SK-N-MC (cell line): ENCODE measurements around the gene EAPP.
"Not testable (repeated sequence)": the region's sequence is repeated elsewhere in the genome, so short reads cannot be mapped to it uniquely, and the experiment has no call there.

Experiments
- EZH2 ChIP-seq: fragments of 200-600 bp; sonication (generic); IDR thresholded peaks from one replicate; pipeline ENCODE4 v1.6.1; 2017; ENCODE audit warnings: antibody characterized with exemption
- FOXP2 ChIP-seq: optimal IDR thresholded peaks from 2 replicates; pipeline ENCODE3; 2011; ENCODE audit warnings: mild to moderate bottlenecking, moderate library complexity; ENCODE audit not compliant: insufficient read depth; ENCODE audit errors: extremely low read length, control extremely low read depth
- POLR2AphosphoS5 ChIP-seq: IDR thresholded peaks from 2 replicates; pipeline ENCODE4 v1.6.1; 2012; ENCODE audit warnings: mild to moderate bottlenecking, low read depth, low read length, borderline replicate concordance

- TF ChIP-seq POLR2AphosphoS5, EZH2, FOXP2: not testable (repeated sequence)
Observed at GRCh38 chr14:34505124-34505491, 34.4 kb downstream of the EAPP start.
